OCI-LY1 (cell line): ENCODE data around the gene TSR3.
A peak's percentile ranks its signal among the peaks of the same experiment; 100 is the strongest.

ENCODE experiments used
- H2AFZ ChIP-seq: fragments of 200-600 bp; sonication (generic), shearing (Covaris generic); 2 replicates; pipeline ENCODE4 v1.6.0; 2014; ENCODE audit warnings: antibody characterized with exemption, mild to moderate bottlenecking, low read length
- H3F3A ChIP-seq: fragments of 200-600 bp; sonication (generic), shearing (Covaris generic); 2 replicates; pipeline ENCODE4 v1.6.0; 2014; ENCODE audit warnings: mild to moderate bottlenecking, antibody characterized with exemption, low read length, moderate library complexity; ENCODE audit not compliant: insufficient read depth
- H3K27ac ChIP-seq: fragments of 200-600 bp; sonication (generic); 2 replicates; pipeline ENCODE4 v1.5.1; 2014; ENCODE audit warnings: low read length, mixed run types, mild to moderate bottlenecking, low read depth; ENCODE audit not compliant: poor library complexity, severe bottlenecking
- H3K27me3 ChIP-seq: fragments of 200-600 bp; sonication (generic); 2 replicates; pipeline ENCODE4 v1.6.0; 2014; ENCODE audit warnings: antibody characterized with exemption, mild to moderate bottlenecking, low read length, moderate library complexity; ENCODE audit not compliant: insufficient read depth
- H3K36me3 ChIP-seq: fragments of 200-600 bp; sonication (generic); 2 replicates; pipeline ENCODE4 v1.6.1; 2014; ENCODE audit warnings: mild to moderate bottlenecking, antibody characterized with exemption, low read length, moderate library complexity, mixed read lengths; ENCODE audit not compliant: insufficient read depth
- H3K4me1 ChIP-seq: fragments of 200-600 bp; sonication (generic); 2 replicates; pipeline ENCODE4 v1.5.1; 2014; ENCODE audit warnings: mild to moderate bottlenecking, low read length, moderate library complexity; ENCODE audit not compliant: insufficient read depth, severe bottlenecking
- H3K4me2 ChIP-seq: fragments of 200-600 bp; sonication (generic), shearing (Covaris generic); 2 replicates; pipeline ENCODE4 v1.6.1; 2014; ENCODE audit warnings: low read length
- H3K4me3 ChIP-seq: fragments of 200-600 bp; sonication (generic); 2 replicates; pipeline ENCODE4 v1.5.1; 2014; ENCODE audit warnings: low read length, low read depth, mild to moderate bottlenecking, mixed read lengths; ENCODE audit not compliant: poor library complexity, severe bottlenecking
- H3K79me2 ChIP-seq: fragments of 200-600 bp; shearing (Covaris generic); 2 replicates; pipeline ENCODE4 v1.6.1; 2016; ENCODE audit warnings: mixed run types, low read length, mixed read lengths; ENCODE audit not compliant: insufficient read depth
- H3K9ac ChIP-seq: fragments of 200-600 bp; sonication (generic), shearing (Covaris generic); 2 replicates; pipeline ENCODE4 v1.6.1; 2014; ENCODE audit warnings: mild to moderate bottlenecking, low read length, mixed read lengths
- H3K9me2 ChIP-seq: fragments of 200-600 bp; sonication (generic), shearing (Covaris generic); 2 replicates; pipeline ENCODE4 v1.6.1; 2014; ENCODE audit warnings: low read depth, mild to moderate bottlenecking, low read length, mixed read lengths
- H3K9me3 ChIP-seq: fragments of 200-600 bp; shearing (Covaris generic); 2 replicates; pipeline ENCODE4 v1.6.1; 2014; ENCODE audit warnings: low read length, mixed read lengths
- H4K20me1 ChIP-seq: fragments of 200-600 bp; sonication (generic), shearing (Covaris generic); 2 replicates; pipeline ENCODE4 v1.6.0; 2016; ENCODE audit warnings: mild to moderate bottlenecking, low read length; ENCODE audit not compliant: insufficient read depth
- EZH2 ChIP-seq: fragments of 200-600 bp; sonication (generic), shearing (Covaris generic); IDR thresholded peaks from 2 replicates; pipeline ENCODE4 v1.8.0; 2017; ENCODE audit warnings: borderline replicate concordance, mixed run types, mild to moderate bottlenecking, antibody characterized with exemption, low read length, moderate library complexity, mixed read lengths
- TF ChIP-seq, protein P1 (sequence below): fragments of 200-600 bp; sonication (generic), shearing (Covaris generic); IDR thresholded peaks from 2 replicates; pipeline ENCODE4 v1.5.1; 2017; ENCODE audit warnings: mild to moderate bottlenecking, antibody characterized with exemption, low read length, moderate library complexity, mixed read lengths

Gene TSR3

GRCh38 chr16:1333149-1333812, 18.4 kb downstream of the TSR3 start, which contains the start of gene BAIAP3:
BAIAP3 (plus strand) TSS chr16:1333645; CDS start chr16:1338550, 4,905 bp downstream.
- H3K27me3 ChIP-seq, result peaks cover 16% of the 10 kb centered on the region; the same call in 1 of the 2 replicates
- peaks cover 37% of the 10 kb centered on the region for H3K4me1 ChIP-seq

GRCh38 chr16:1332618-1333148, 19.0 kb downstream of the TSR3 start:
- H3F3A ChIP-seq, result no peaks in the 10 kb centered on the region
- no peak overlapping the region for H2AFZ ChIP-seq
- peaks cover 33% of the 10 kb centered on the region for H3K4me1 ChIP-seq
- H3K36me3 ChIP-seq, result no peaks in the 10 kb centered on the region
- peak overlapping the region; percentile 93 for H3K27ac ChIP-seq
- H3K27me3 ChIP-seq, result peaks cover 16% of the 10 kb centered on the region; the same call in 1 of the 2 replicates
- TF ChIP-seq, protein P1, sequence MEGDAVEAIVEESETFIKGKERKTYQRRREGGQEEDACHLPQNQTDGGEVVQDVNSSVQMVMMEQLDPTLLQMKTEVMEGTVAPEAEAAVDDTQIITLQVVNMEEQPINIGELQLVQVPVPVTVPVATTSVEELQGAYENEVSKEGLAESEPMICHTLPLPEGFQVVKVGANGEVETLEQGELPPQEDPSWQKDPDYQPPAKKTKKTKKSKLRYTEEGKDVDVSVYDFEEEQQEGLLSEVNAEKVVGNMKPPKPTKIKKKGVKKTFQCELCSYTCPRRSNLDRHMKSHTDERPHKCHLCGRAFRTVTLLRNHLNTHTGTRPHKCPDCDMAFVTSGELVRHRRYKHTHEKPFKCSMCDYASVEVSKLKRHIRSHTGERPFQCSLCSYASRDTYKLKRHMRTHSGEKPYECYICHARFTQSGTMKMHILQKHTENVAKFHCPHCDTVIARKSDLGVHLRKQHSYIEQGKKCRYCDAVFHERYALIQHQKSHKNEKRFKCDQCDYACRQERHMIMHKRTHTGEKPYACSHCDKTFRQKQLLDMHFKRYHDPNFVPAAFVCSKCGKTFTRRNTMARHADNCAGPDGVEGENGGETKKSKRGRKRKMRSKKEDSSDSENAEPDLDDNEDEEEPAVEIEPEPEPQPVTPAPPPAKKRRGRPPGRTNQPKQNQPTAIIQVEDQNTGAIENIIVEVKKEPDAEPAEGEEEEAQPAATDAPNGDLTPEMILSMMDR, result no peak
- no peak for TF ChIP-seq EZH2
- H3K9me2 ChIP-seq, result no peaks in the 10 kb centered on the region
- H3K4me2 ChIP-seq, result no peak overlapping the region
- no peaks in the 10 kb centered on the region for H4K20me1 ChIP-seq
- H3K4me3 ChIP-seq, result no peak overlapping the region
- no peaks in the 10 kb centered on the region for H3K79me2 ChIP-seq
- H3K9ac ChIP-seq, result no peak overlapping the region; the same call in 1 of the 2 replicates
- H3K9me3 ChIP-seq, result no peaks in the 10 kb centered on the region

More at GRCh38 chr16:1333149-1333812, 18.4 kb downstream of the TSR3 start, which contains the start of gene BAIAP3:
- no peak within 1 kb of the TSS; the same call in 1 of the 2 replicates for H3K9ac ChIP-seq
- no peaks in the 10 kb centered on the region for H3K9me3 ChIP-seq
- H3K79me2 ChIP-seq, result no peaks in the 10 kb centered on the region
- H3K4me3 ChIP-seq, result no peak within 1 kb of the TSS
- TF ChIP-seq, protein P1, result no peak
- no peak for TF ChIP-seq EZH2
- no peaks in the 10 kb centered on the region for H3K9me2 ChIP-seq
- no peak within 1 kb of the TSS for H2AFZ ChIP-seq
- H3K36me3 ChIP-seq, result no peaks in the 10 kb centered on the region
- no peaks in the 10 kb centered on the region for H4K20me1 ChIP-seq
- H3K27ac ChIP-seq, result peak within 1 kb of the TSS; percentile 93
- H3K4me2 ChIP-seq, result no peak within 1 kb of the TSS
- H3F3A ChIP-seq, result no peaks in the 10 kb centered on the region

GRCh38 chr16:1331712-1332617, 19.7 kb downstream of the TSR3 start:
- Histone ChIP-seq H4K20me1 (no peaks in the 10 kb centered on the region), H3K36me3 (no peaks in the 10 kb centered on the region), H3K9me2 (no peaks in the 10 kb centered on the region), H3K27me3 (peaks cover 16% of the 10 kb centered on the region; the same call in 1 of the 2 replicates), H3K4me1 (peaks cover 31% of the 10 kb centered on the region), H3K27ac (peak overlapping the region; percentile 93), H2AFZ (no peak overlapping the region), H3K9me3 (no peaks in the 10 kb centered on the region), H3K4me3 (peak overlapping the region; percentile 55), H3K79me2 (no peaks in the 10 kb centered on the region), H3K9ac (peak overlapping the region; percentile 39; the same call in 1 of the 2 replicates), H3F3A (no peaks in the 10 kb centered on the region), H3K4me2 (peak overlapping the region; percentile 75)
- no peak for TF ChIP-seq EZH2
- TF ChIP-seq, protein P1, result no peak
